Neural cell (in vitro differentiated cells): ENCODE data around the gene PEF1. TPM values are rescaled to one million over a fixed set of nuclear protein-coding genes. Genes with fewer than 3 reads are reported as not detected.

Experiments used
- H2AFZ ChIP-seq: fragments of 200-600, 300-800 bp; sonication (generic), shearing (Covaris generic); 2 replicates; pipeline ENCODE4 v1.6.0; 2014; ENCODE audit warnings: low read depth, mild to moderate bottlenecking, antibody characterized with exemption, low read length, moderate library complexity
- H3F3A ChIP-seq: fragments of 200-600 bp; shearing (Covaris generic); 2 replicates; pipeline ENCODE4 v1.6.1; 2016; ENCODE audit warnings: mild to moderate bottlenecking, moderate library complexity, mixed read lengths, antibody characterized with exemption, low read length; ENCODE audit not compliant: insufficient read depth, poor library complexity, severe bottlenecking
- H3K27ac ChIP-seq: fragments of 200-600, 300-800 bp; sonication (generic), shearing (Covaris generic); 2 replicates; pipeline ENCODE4 v1.5.1; 2014; ENCODE audit warnings: mild to moderate bottlenecking, low read length, moderate library complexity
- H3K27me3 ChIP-seq: fragments of 300-800, 200-600 bp; sonication (generic), shearing (Covaris generic); 2 replicates; pipeline ENCODE4 v1.6.0; 2014; ENCODE audit warnings: mild to moderate bottlenecking, low read depth, low read length, moderate library complexity; ENCODE audit not compliant: insufficient read depth
- H3K36me3 ChIP-seq: fragments of 300-800, 200-600 bp; sonication (generic), shearing (Covaris generic); 2 replicates; pipeline ENCODE4 v1.5.1; 2014; ENCODE audit warnings: mild to moderate bottlenecking, antibody characterized with exemption, low read length, moderate library complexity; ENCODE audit not compliant: insufficient read depth
- H3K4me2 ChIP-seq: fragments of 300-800, 200-600 bp; sonication (generic), shearing (Covaris generic); 2 replicates; pipeline ENCODE4 v1.6.0; 2014; ENCODE audit warnings: mild to moderate bottlenecking, low read length
- H3K4me3 ChIP-seq: fragments of 300-800, 200-600 bp; sonication (generic), shearing (Covaris generic); 2 replicates; pipeline ENCODE4 v1.5.1; 2014; ENCODE audit warnings: mild to moderate bottlenecking, low read length, moderate library complexity
- H3K79me2 ChIP-seq: fragments of 200-600 bp; shearing (Covaris generic); replicated peaks from 2 replicates; pipeline ENCODE4 v1.6.0; 2014; ENCODE audit warnings: mild to moderate bottlenecking, low read length, moderate library complexity; ENCODE audit not compliant: insufficient read depth
- H3K9ac ChIP-seq: fragments of 300-800, 200-600 bp; sonication (generic), shearing (Covaris generic); 2 replicates; pipeline ENCODE4 v1.6.1; 2016; ENCODE audit warnings: mild to moderate bottlenecking, low read length, mixed read lengths
- H3K9me2 ChIP-seq: fragments of 200-600 bp; shearing (Covaris generic); 2 replicates; pipeline ENCODE4 v1.6.1; 2016; ENCODE audit warnings: mild to moderate bottlenecking, low read length, mixed read lengths; ENCODE audit not compliant: insufficient read depth
- H3K9me3 ChIP-seq: fragments of 200-600, 300-800 bp; sonication (generic), shearing (Covaris generic); 2 replicates; pipeline ENCODE4 v1.6.1; 2016; ENCODE audit warnings: mild to moderate bottlenecking, mixed run types, low read length, moderate library complexity, mixed read lengths
- H4K20me1 ChIP-seq: fragments of 200-600 bp; shearing (Covaris generic); 2 replicates; pipeline ENCODE4 v1.6.1; 2016; ENCODE audit warnings: mild to moderate bottlenecking, mixed run types; ENCODE audit not compliant: insufficient read depth
- EP300 ChIP-seq: fragments of 450-650 bp; conservative IDR thresholded peaks from 2 replicates; pipeline ENCODE4 v1.6.1; 2014; ENCODE audit warnings: antibody characterized with exemption, mild to moderate bottlenecking, moderate library complexity; ENCODE audit not compliant: poor library complexity, severe bottlenecking
- EZH2 ChIP-seq: fragments of 200-600, 300-800 bp; shearing (Covaris generic), sonication (generic); IDR thresholded peaks from 2 replicates; pipeline ENCODE4 v1.6.1; 2014; ENCODE audit warnings: antibody characterized with exemption, low read length, borderline replicate concordance, mild to moderate bottlenecking; ENCODE audit not compliant: insufficient read depth, poor library complexity, severe bottlenecking
- MXI1 ChIP-seq: fragments of 450-650 bp; conservative IDR thresholded peaks from 2 replicates; pipeline ENCODE4 v1.6.1; 2014; ENCODE audit warnings: antibody characterized with exemption, mild to moderate bottlenecking; ENCODE audit not compliant: poor library complexity, severe bottlenecking
- POLR2AphosphoS5 ChIP-seq: IDR thresholded peaks from 2 replicates; pipeline ENCODE4 v1.6.1; 2012
- RAD21 ChIP-seq: fragments of 450-650 bp; conservative IDR thresholded peaks from 2 replicates; pipeline ENCODE4 v1.6.1; 2014; ENCODE audit warnings: antibody characterized with exemption, mild to moderate bottlenecking, moderate library complexity
- REST ChIP-seq: IDR thresholded peaks from 2 replicates; pipeline ENCODE4 v1.6.1; 2012; ENCODE audit warnings: borderline replicate concordance
- SMC3 ChIP-seq: fragments of 450-650 bp; conservative IDR thresholded peaks from 2 replicates; pipeline ENCODE4 v1.6.1; 2014; ENCODE audit warnings: antibody characterized with exemption, mild to moderate bottlenecking, moderate library complexity; ENCODE audit not compliant: poor library complexity
- TAF1 ChIP-seq: IDR thresholded peaks from 2 replicates; pipeline ENCODE4 v1.6.1; 2012; ENCODE audit warnings: low read depth
- polyA plus RNA-seq: library from polyadenylated mRNA; depleted of rRNA; stranded (reverse); fragments of >200 nt; gene quantifications from 2 replicates; pipeline ENCODE4 v1.2.3, GENCODE V29; 2014
- TF ChIP-seq, protein P1 (sequence below): fragments of 450-650 bp; IDR thresholded peaks from 2 replicates; pipeline ENCODE4 v1.5.1; 2014; ENCODE audit warnings: antibody characterized with exemption, mild to moderate bottlenecking, moderate library complexity; ENCODE audit not compliant: poor library complexity, severe bottlenecking

PEF1 gene
- polyA plus RNA-seq, 1 donor from 2014 or later, result 48.2 TPM

DNA sequence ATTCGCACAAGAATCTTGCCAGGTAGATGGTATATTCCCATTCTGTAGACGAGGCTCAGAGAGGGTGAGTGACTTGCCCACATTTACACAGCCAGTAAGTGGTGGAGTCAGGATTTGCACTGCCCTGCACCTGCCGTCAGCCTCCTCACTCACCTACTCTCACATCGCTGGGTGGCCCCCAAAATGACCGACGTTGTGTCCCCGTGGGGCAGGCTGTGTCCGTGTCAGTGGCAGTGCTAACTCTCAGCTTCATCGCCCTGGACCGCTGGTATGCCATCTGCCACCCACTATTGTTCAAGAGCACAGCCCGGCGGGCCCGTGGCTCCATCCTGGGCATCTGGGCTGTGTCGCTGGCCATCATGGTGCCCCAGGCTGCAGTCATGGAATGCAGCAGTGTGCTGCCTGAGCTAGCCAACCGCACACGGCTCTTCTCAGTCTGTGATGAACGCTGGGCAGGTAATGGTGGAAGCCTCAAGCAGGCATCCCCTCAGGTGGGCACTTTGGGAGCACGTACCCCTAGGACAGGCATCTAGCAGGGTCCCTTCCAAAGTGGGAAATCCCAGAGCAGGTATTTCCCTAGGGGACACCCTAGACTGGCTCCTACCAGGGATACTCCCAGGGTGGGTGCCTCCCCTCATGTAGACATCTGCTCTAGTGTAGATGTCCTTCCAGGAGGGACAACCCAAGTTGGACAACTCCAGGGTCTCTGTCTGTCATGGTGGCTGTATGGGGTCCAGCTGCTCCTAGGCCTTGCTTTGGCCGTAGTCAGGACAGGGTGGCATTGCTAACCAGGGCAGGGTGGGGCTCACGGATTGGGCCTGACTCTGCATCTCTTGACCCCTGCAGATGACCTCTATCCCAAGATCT lies 23.8 kb downstream of the PEF1 start:
- H3K79me2 ChIP-seq, result no peaks in the 10 kb centered on the region
- no peaks in the 10 kb centered on the region for H3K9me2 ChIP-seq
- H4K20me1 ChIP-seq, result no peaks in the 10 kb centered on the region
- H3K27ac ChIP-seq, result no peak overlapping the region
- no peak overlapping the region for H3K4me3 ChIP-seq
- TF ChIP-seq RAD21 (no peak), MXI1 (no peak), TAF1 (no peak), EP300 (no peak), REST (no peak), POLR2AphosphoS5 (no peak), SMC3 (no peak), EZH2 (no peak)
- TF ChIP-seq, protein P1, sequence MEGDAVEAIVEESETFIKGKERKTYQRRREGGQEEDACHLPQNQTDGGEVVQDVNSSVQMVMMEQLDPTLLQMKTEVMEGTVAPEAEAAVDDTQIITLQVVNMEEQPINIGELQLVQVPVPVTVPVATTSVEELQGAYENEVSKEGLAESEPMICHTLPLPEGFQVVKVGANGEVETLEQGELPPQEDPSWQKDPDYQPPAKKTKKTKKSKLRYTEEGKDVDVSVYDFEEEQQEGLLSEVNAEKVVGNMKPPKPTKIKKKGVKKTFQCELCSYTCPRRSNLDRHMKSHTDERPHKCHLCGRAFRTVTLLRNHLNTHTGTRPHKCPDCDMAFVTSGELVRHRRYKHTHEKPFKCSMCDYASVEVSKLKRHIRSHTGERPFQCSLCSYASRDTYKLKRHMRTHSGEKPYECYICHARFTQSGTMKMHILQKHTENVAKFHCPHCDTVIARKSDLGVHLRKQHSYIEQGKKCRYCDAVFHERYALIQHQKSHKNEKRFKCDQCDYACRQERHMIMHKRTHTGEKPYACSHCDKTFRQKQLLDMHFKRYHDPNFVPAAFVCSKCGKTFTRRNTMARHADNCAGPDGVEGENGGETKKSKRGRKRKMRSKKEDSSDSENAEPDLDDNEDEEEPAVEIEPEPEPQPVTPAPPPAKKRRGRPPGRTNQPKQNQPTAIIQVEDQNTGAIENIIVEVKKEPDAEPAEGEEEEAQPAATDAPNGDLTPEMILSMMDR, result no peak
- H3F3A ChIP-seq, result no peaks in the 10 kb centered on the region
- no peak overlapping the region for H3K9ac ChIP-seq
- H3K9me3 ChIP-seq, result no peaks in the 10 kb centered on the region
- no peak overlapping the region for H2AFZ ChIP-seq
- peaks cover 18% of the 10 kb centered on the region for H3K27me3 ChIP-seq
- no peak overlapping the region for H3K4me2 ChIP-seq
- H3K36me3 ChIP-seq, result no peaks in the 10 kb centered on the region

GRCh38 chr1:31618916-31619846 lies 25.5 kb downstream of the PEF1 start:
- Histone ChIP-seq H3K27ac (no peak overlapping the region), H3K4me3 (no peak overlapping the region), H3K4me2 (no peak overlapping the region), H3F3A (no peaks in the 10 kb centered on the region), H3K27me3 (peaks cover 18% of the 10 kb centered on the region), H3K79me2 (no peaks in the 10 kb centered on the region), H3K9me2 (no peaks in the 10 kb centered on the region), H2AFZ (no peak overlapping the region), H3K9me3 (no peaks in the 10 kb centered on the region), H4K20me1 (no peaks in the 10 kb centered on the region), H3K9ac (no peak overlapping the region), H3K36me3 (no peaks in the 10 kb centered on the region)
- TF ChIP-seq EZH2 (no peak), MXI1 (no peak), TAF1 (no peak), POLR2AphosphoS5 (no peak), RAD21 (no peak), REST (no peak), EP300 (no peak), SMC3 (no peak)
- TF ChIP-seq, protein P1, result no peak
